Measurements from ENCODE around the gene CSTPP1. TPM values are rescaled to one million over a fixed set of nuclear protein-coding genes. Genes with fewer than 3 reads are reported as not detected.

Gene CSTPP1
- total RNA-seq, 5 donors from 2014 or later (not counting 1 experiment from before 2014, with no cell fraction given): 13.3 to 16.9 (median 15.0) TPM

GRCh38 chr11:46905806-46906205, 30.8 kb upstream of the CSTPP1 start:
- POLR2A ChIA-PET: interaction anchor here in 1 of 2 donors (0.6 to 0.9 kb wide), 2 partner anchors 9 to 25 kb away, joined by 3 to 5 read pairs; no protein-coding TSS in a partner anchor
- Histone ChIP-seq H3K27ac (ENCODE audit: low read length) (no peak overlapping the region), H3K9me3 (no peaks in the 10 kb centered on the region), H3K4me1 (ENCODE audit: control insufficient read depth in 1 of 2, extremely low read depth in 1 of 2, insufficient read depth in 2 of 2, low read length in 2 of 2) (no peaks in the 10 kb centered on the region), H3K36me3 (ENCODE audit: control insufficient read depth in 2 of 2, extremely low read depth in 1 of 2, insufficient read depth in 1 of 2, low read length in 1 of 2) (no peaks in the 10 kb centered on the region), H3K4me3 (ENCODE audit: control insufficient read depth in 1 of 2, extremely low read depth in 1 of 2, low read length in 1 of 2) (no peak overlapping the region), H3K27me3 (replicated peaks in 1 of 2; ENCODE audit: control insufficient read depth in 2 of 2, extremely low read depth in 1 of 2, insufficient read depth in 2 of 2, low read length in 1 of 2) (peaks cover 0 to 25% of the 10 kb centered on the region in 2 experiments)
- no peak for ATAC-seq (replicated peaks in 1 of 4)
- no peak overlapping the region for H3K27ac Mint-ChIP-seq
- no peak overlapping the region for H3K4me3 Mint-ChIP-seq
- WGBS (ENCODE audit: insufficient coverage): 85% methylated on average over 2 of the region's 5 CpGs
- no peak for DNase-seq
- H3K27me3 Mint-ChIP-seq: peaks cover 11 to 14% of the 10 kb centered on the region in 2 donors
- H3K36me3 Mint-ChIP-seq: no peaks in the 10 kb centered on the region
- H3K9me3 Mint-ChIP-seq: no peaks in the 10 kb centered on the region
- H3K4me1 Mint-ChIP-seq: peaks cover 0 to 3% (median 0%) of the 10 kb centered on the region in 3 donors
- CTCF ChIA-PET: interaction anchor here in 1 of 2 donors (0.6 kb wide), 1 partner anchor 245 kb away, joined by 3 read pairs; no protein-coding TSS in a partner anchor

- CTCF ChIA-PET: interaction anchor here in 1 of 2 donors (0.5 kb wide), 1 partner anchor 816 kb away, joined by 4 read pairs; no protein-coding TSS in a partner anchor
- WGBS (ENCODE audit: insufficient coverage): 53% methylated on average over 13 of the region's 13 CpGs
- Mint-ChIP-seq H3K27ac (no peak overlapping the region), H3K4me3 (no peak overlapping the region), H3K36me3 (no peaks in the 10 kb centered on the region), H3K9me3 (no peaks in the 10 kb centered on the region), H3K27me3 (peaks cover 14 to 16% of the 10 kb centered on the region in 2 donors), H3K4me1 (peaks cover 0 to 3% (median 0%) of the 10 kb centered on the region in 3 donors)
- ATAC-seq (replicated peaks in 1 of 4): no peak
- Histone ChIP-seq H3K9me3 (no peaks in the 10 kb centered on the region), H3K27me3 (replicated peaks in 1 of 2; ENCODE audit: control insufficient read depth in 2 of 2, extremely low read depth in 1 of 2, insufficient read depth in 2 of 2, low read length in 1 of 2) (peaks cover 0 to 26% of the 10 kb centered on the region in 2 experiments), H3K4me3 (ENCODE audit: control insufficient read depth in 1 of 2, extremely low read depth in 1 of 2, low read length in 1 of 2) (no peak overlapping the region), H3K36me3 (ENCODE audit: control insufficient read depth in 2 of 2, extremely low read depth in 1 of 2, insufficient read depth in 1 of 2, low read length in 1 of 2) (no peaks in the 10 kb centered on the region), H3K27ac (ENCODE audit: low read length) (no peak overlapping the region), H3K4me1 (ENCODE audit: control insufficient read depth in 1 of 2, extremely low read depth in 1 of 2, insufficient read depth in 2 of 2, low read length in 2 of 2) (no peaks in the 10 kb centered on the region)
- no peak for DNase-seq
- POLR2A ChIA-PET: no interaction called here
Observed at GRCh38 chr11:46906609-46907041, 29.9 kb upstream of the CSTPP1 start.

- whole genome bisulfite sequencing (ENCODE audit: insufficient coverage): 100% methylated on average over 3 of the region's 4 CpGs
- CTCF ChIA-PET: no interaction called here
- H3K27ac ChIP-seq (ENCODE audit: low read length): no peak overlapping the region
- H3K4me1 ChIP-seq (ENCODE audit: control insufficient read depth in 1 of 2, extremely low read depth in 1 of 2, insufficient read depth in 2 of 2, low read length in 2 of 2): no peaks in the 10 kb centered on the region
- Mint-ChIP-seq H3K27me3 (peaks cover 21 to 22% of the 10 kb centered on the region in 2 donors), H3K4me3 (no peak overlapping the region), H3K4me1 (peaks cover 0 to 3% (median 0%) of the 10 kb centered on the region in 3 donors), H3K27ac (no peak overlapping the region), H3K9me3 (no peaks in the 10 kb centered on the region), H3K36me3 (no peaks in the 10 kb centered on the region)
- ATAC-seq (replicated peaks in 1 of 4) (no peak), DNase-seq (no peak)
- H3K4me3 ChIP-seq (ENCODE audit: control insufficient read depth in 1 of 2, extremely low read depth in 1 of 2, low read length in 1 of 2): no peak overlapping the region
- H3K27me3 ChIP-seq (replicated peaks in 1 of 2; ENCODE audit: control insufficient read depth in 2 of 2, extremely low read depth in 1 of 2, insufficient read depth in 2 of 2, low read length in 1 of 2): peaks cover 0 to 32% of the 10 kb centered on the region in 2 experiments
- no peaks in the 10 kb centered on the region for H3K9me3 ChIP-seq
- POLR2A ChIA-PET: interaction anchor here in 1 of 2 donors (0.6 kb wide), 1 partner anchor 262 kb away, joined by 3 read pairs; no protein-coding TSS in a partner anchor
- no peaks in the 10 kb centered on the region for H3K36me3 ChIP-seq (ENCODE audit: control insufficient read depth in 2 of 2, extremely low read depth in 1 of 2, insufficient read depth in 1 of 2, low read length in 1 of 2)
Observed at GRCh38 chr11:46907606-46908005, 29.0 kb upstream of the CSTPP1 start.

- H3K27me3 ChIP-seq (replicated peaks in 1 of 2; ENCODE audit: control insufficient read depth in 2 of 2, extremely low read depth in 1 of 2, insufficient read depth in 2 of 2, low read length in 1 of 2): peaks cover 0 to 54% of the 10 kb centered on the region in 2 experiments
- Mint-ChIP-seq H3K27ac (no peak overlapping the region), H3K36me3 (no peaks in the 10 kb centered on the region), H3K4me3 (no peak overlapping the region), H3K4me1 (peaks cover 11 to 13% (median 12%) of the 10 kb centered on the region in 3 donors), H3K9me3 (no peaks in the 10 kb centered on the region), H3K27me3 (peaks cover 64 to 65% of the 10 kb centered on the region in 2 donors)
- no peak overlapping the region for H3K4me3 ChIP-seq (ENCODE audit: control insufficient read depth in 1 of 2, extremely low read depth in 1 of 2, low read length in 1 of 2)
- DNase-seq (no peak), ATAC-seq (replicated peaks in 1 of 4) (no peak)
- H3K27ac ChIP-seq (ENCODE audit: low read length): no peak overlapping the region
- no peaks in the 10 kb centered on the region for H3K36me3 ChIP-seq (ENCODE audit: control insufficient read depth in 2 of 2, extremely low read depth in 1 of 2, insufficient read depth in 1 of 2, low read length in 1 of 2)
- peaks cover 3 to 15% of the 10 kb centered on the region in 2 experiments for H3K4me1 ChIP-seq (ENCODE audit: control insufficient read depth in 1 of 2, extremely low read depth in 1 of 2, insufficient read depth in 2 of 2, low read length in 2 of 2)
- 40% methylated on average over 11 of the region's 13 CpGs for WGBS (ENCODE audit: insufficient coverage)
- CTCF ChIA-PET: no interaction called here
- no peaks in the 10 kb centered on the region for H3K9me3 ChIP-seq
- POLR2A ChIA-PET: interaction anchor here in 1 of 2 donors (0.6 kb wide), 1 partner anchor 37 kb away, joined by 4 read pairs; no protein-coding TSS in a partner anchor
Observed at GRCh38 chr11:46912526-46913150, 23.9 kb upstream of the CSTPP1 start.

- H3K4me1 Mint-ChIP-seq: peaks cover 11 to 15% (median 15%) of the 10 kb centered on the region in 3 donors
- peaks cover 0 to 58% of the 10 kb centered on the region in 2 experiments for H3K27me3 ChIP-seq (replicated peaks in 1 of 2; ENCODE audit: control insufficient read depth in 2 of 2, extremely low read depth in 1 of 2, insufficient read depth in 2 of 2, low read length in 1 of 2)
- H3K27ac ChIP-seq (ENCODE audit: low read length): no peak overlapping the region
- ATAC-seq (replicated peaks in 1 of 4): no peak
- no peak overlapping the region for H3K4me3 ChIP-seq (ENCODE audit: control insufficient read depth in 1 of 2, extremely low read depth in 1 of 2, low read length in 1 of 2)
- CTCF ChIA-PET: no interaction called here
- H3K4me3 Mint-ChIP-seq: no peak overlapping the region
- H3K36me3 Mint-ChIP-seq: no peaks in the 10 kb centered on the region
- H3K9me3 ChIP-seq: no peaks in the 10 kb centered on the region
- WGBS (ENCODE audit: insufficient coverage): 75% methylated on average over 2 of the region's 3 CpGs
- DNase-seq: no peak
- no peaks in the 10 kb centered on the region for H3K36me3 ChIP-seq (ENCODE audit: control insufficient read depth in 2 of 2, extremely low read depth in 1 of 2, insufficient read depth in 1 of 2, low read length in 1 of 2)
- H3K9me3 Mint-ChIP-seq: no peaks in the 10 kb centered on the region
- H3K27me3 Mint-ChIP-seq: peaks cover 65 to 66% of the 10 kb centered on the region in 2 donors
- H3K27ac Mint-ChIP-seq: no peak overlapping the region
- POLR2A ChIA-PET: no interaction called here
- peaks cover 5 to 20% of the 10 kb centered on the region in 2 experiments for H3K4me1 ChIP-seq (ENCODE audit: control insufficient read depth in 1 of 2, extremely low read depth in 1 of 2, insufficient read depth in 2 of 2, low read length in 2 of 2)
Observed at GRCh38 chr11:46913484-46913883, 23.1 kb upstream of the CSTPP1 start.

- Mint-ChIP-seq H3K27ac (no peak overlapping the region), H3K9me3 (no peaks in the 10 kb centered on the region), H3K27me3 (peaks cover 67 to 69% of the 10 kb centered on the region in 2 donors), H3K4me3 (no peak overlapping the region), H3K4me1 (peaks cover 20 to 23% (median 22%) of the 10 kb centered on the region in 3 donors), H3K36me3 (no peaks in the 10 kb centered on the region)
- Histone ChIP-seq H3K4me1 (ENCODE audit: control insufficient read depth in 1 of 2, extremely low read depth in 1 of 2, insufficient read depth in 2 of 2, low read length in 2 of 2) (peaks cover 5 to 27% of the 10 kb centered on the region in 2 experiments), H3K27me3 (replicated peaks in 1 of 2; ENCODE audit: control insufficient read depth in 2 of 2, extremely low read depth in 1 of 2, insufficient read depth in 2 of 2, low read length in 1 of 2) (peaks cover 0 to 64% of the 10 kb centered on the region in 2 experiments), H3K27ac (ENCODE audit: low read length) (no peak overlapping the region), H3K9me3 (no peaks in the 10 kb centered on the region), H3K36me3 (ENCODE audit: control insufficient read depth in 2 of 2, extremely low read depth in 1 of 2, insufficient read depth in 1 of 2, low read length in 1 of 2) (no peaks in the 10 kb centered on the region), H3K4me3 (ENCODE audit: control insufficient read depth in 1 of 2, extremely low read depth in 1 of 2, low read length in 1 of 2) (no peak overlapping the region)
- CTCF ChIA-PET: no interaction called here
- 79% methylated on average over 3 of the region's 5 CpGs for WGBS (ENCODE audit: insufficient coverage)
- POLR2A ChIA-PET: interaction anchor here in 1 of 2 donors (0.6 kb wide), 1 partner anchor 1648 kb away, joined by 3 read pairs; no protein-coding TSS in a partner anchor
- no peak for DNase-seq
- no peak for ATAC-seq (replicated peaks in 1 of 4)
Observed at GRCh38 chr11:46914363-46914762, 22.2 kb upstream of the CSTPP1 start.

All from T-cell (primary cell).